ENCODE measurements around the gene PCNX1. TPM values are rescaled to one million over a fixed set of nuclear protein-coding genes. Genes with fewer than 3 reads are reported as not detected.
A peak's percentile ranks its signal among the peaks of the same experiment; 100 is the strongest.

PCNX1 gene
- total RNA-seq, 2 experiments from 2014 or later, result 32.7 to 42.6 TPM

- Mint-ChIP-seq H3K4me1 (ENCODE audit: low read depth) (peaks cover 65% of the 10 kb centered on the region), H3K27me3 (no peaks in the 10 kb centered on the region), H3K36me3 (ENCODE audit: low read depth) (peaks cover 12% of the 10 kb centered on the region), H3K4me3 (peak overlapping the region; percentile 71), H3K9me3 (no peaks in the 10 kb centered on the region), H3K27ac (peak overlapping the region; percentile 92)
- DNase-seq (no peak), ATAC-seq (peak; percentile 0)
- TF ChIP-seq CTCF (IDR thresholded peaks at IDR 0.05), result no peak
- ChIA-PET CTCF (interaction anchor here (0.8 to 4.4 kb wide), 27 partner anchors 9 to 105 kb away, joined by 3 to 98 read pairs (median 6); partner anchors contain the start of gene MAP3K9), POLR2A (interaction anchor here (0.7 to 12.3 kb wide), 15 partner anchors 9 to 98 kb away, joined by 3 to 163 read pairs (median 4); no protein-coding TSS in a partner anchor)
- intact Hi-C loops (cut with micrococcal nuclease), result loop anchor here (5.0 kb wide), 2 partner anchors 51 to 66 kb away; no protein-coding TSS in a partner anchor
Measured at GRCh38 chr14:70906793-70907175, 475 bp upstream of the PCNX1 start.

DNA sequence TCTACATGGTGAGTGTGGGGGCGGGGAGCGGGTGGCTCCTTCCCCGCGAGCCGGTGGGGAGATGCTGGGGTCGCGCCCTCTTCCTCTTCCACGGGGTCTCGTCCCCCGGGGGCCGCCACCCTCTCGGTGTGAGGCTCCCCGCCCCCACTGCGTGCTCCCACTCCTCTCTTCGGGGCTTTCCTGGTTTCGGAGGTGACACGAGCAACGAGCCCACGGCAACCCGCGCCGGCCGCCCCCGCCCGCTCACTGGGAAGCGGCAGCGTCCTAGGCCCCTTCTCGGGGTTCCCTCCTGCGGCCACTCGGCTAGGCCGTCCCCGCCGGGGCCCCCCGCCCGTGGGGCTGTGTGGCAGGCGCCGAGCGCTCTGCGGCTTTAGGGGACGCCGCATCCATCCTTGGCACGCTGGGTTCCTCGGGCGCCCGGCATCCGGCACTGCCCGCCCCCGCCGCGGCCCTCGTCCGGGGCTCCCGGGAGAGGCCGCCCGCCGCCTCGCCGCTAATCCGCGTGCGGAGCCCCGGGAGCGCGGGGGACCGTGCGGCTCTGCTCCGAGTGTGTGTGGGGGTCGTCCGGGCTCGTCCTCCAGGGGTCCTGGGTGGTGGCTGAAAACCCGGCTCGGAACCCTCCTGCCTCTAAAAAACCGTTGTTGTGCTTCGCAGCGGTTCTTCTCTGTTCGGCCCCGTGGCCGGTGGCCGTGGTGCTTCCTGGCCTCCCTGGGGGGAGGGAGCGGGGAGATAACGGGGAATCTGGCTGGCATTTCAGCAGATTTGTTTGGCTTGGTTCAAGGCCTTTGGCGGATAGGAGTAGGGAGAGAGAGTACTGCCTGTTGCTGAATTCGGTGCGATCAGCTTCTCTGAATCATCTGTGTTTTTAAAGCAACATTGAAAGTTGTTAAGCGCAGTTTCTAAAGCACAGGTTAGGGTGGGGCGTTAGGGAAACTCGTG is 1.0 kb downstream of the PCNX1 start:
- POLR2A ChIA-PET, result interaction anchor here (0.6 to 12.3 kb wide), 15 partner anchors 9 to 86 kb away, joined by 3 to 163 read pairs (median 4); no protein-coding TSS in a partner anchor
- Mint-ChIP-seq H3K4me3 (peak overlapping the region; percentile 97), H3K36me3 (ENCODE audit: low read depth) (peaks cover 14% of the 10 kb centered on the region), H3K27me3 (no peaks in the 10 kb centered on the region), H3K9me3 (no peaks in the 10 kb centered on the region), H3K27ac (peak overlapping the region; percentile 95), H3K4me1 (ENCODE audit: low read depth) (peaks cover 66% of the 10 kb centered on the region)
- DNase-seq (peak; percentile 75), ATAC-seq (peak; percentile 32)
- no peak for TF ChIP-seq CTCF (IDR thresholded peaks at IDR 0.05)
- CTCF ChIA-PET, result interaction anchor here (0.7 to 4.4 kb wide), 21 partner anchors 12 to 104 kb away, joined by 3 to 98 read pairs (median 11); partner anchors contain the start of gene MAP3K9
- intact Hi-C loops (cut with micrococcal nuclease), result loop anchor here (5.0 kb wide), 2 partner anchors 49 to 64 kb away; no protein-coding TSS in a partner anchor

GRCh38 chr14:70908935-70909641 is 1.8 kb downstream of the PCNX1 start:
- peaks cover 63% of the 10 kb centered on the region for H3K4me1 Mint-ChIP-seq (ENCODE audit: low read depth)
- ATAC-seq, result no peak
- intact Hi-C loops (cut with micrococcal nuclease), result loop anchor here (5.0 kb wide), 2 partner anchors 48 to 63 kb away; no protein-coding TSS in a partner anchor

More at GRCh38 chr14:70908935-70909641, 1.8 kb downstream of the PCNX1 start:
- Mint-ChIP-seq H3K9me3 (no peaks in the 10 kb centered on the region), H3K27ac (peak overlapping the region; percentile 95), H3K36me3 (ENCODE audit: low read depth) (peaks cover 14% of the 10 kb centered on the region), H3K4me3 (peak overlapping the region; percentile 97), H3K27me3 (no peaks in the 10 kb centered on the region)
- DNase-seq, result no peak
- CTCF ChIA-PET, result interaction anchor here (0.7 to 1.4 kb wide), 4 partner anchors 46 to 107 kb away, joined by 3 to 5 read pairs (median 4); no protein-coding TSS in a partner anchor
- POLR2A ChIA-PET, result interaction anchor here (0.6 to 12.3 kb wide), 5 partner anchors 8 to 61 kb away, joined by 3 to 163 read pairs (median 4); no protein-coding TSS in a partner anchor
- no peak for TF ChIP-seq CTCF (IDR thresholded peaks at IDR 0.05)

Data from activated CD8-positive, alpha-beta T cell treated with anti-CD3 and anti-CD28 coated beads for 36 hours (primary cell).